ENCODE results near the gene ACSL1. TPM values are rescaled to one million over a fixed set of nuclear protein-coding genes. Genes with fewer than 3 reads are reported as not detected.

Gene ACSL1
- total and polyA plus RNA-seq, 2 experiments from 2014 or later, result 6.2 to 13.1 TPM

GRCh38 chr4:184868623-184869022 lies 42.9 kb upstream of the ACSL1 start:
- H3K4me1 Mint-ChIP-seq, result no peaks in the 10 kb centered on the region; the same call in 2 of the 3 replicates

GRCh38 chr4:184863916-184864315 lies 38.1 kb upstream of the ACSL1 start:
- no peaks in the 10 kb centered on the region for H3K36me3 Mint-ChIP-seq (ENCODE audit: low read depth)
- Histone ChIP-seq H3F3A (replicated peaks; ENCODE audit: low read depth) (no peaks in the 10 kb centered on the region), H3K4me3 (no peak overlapping the region), H3K27ac (ENCODE audit: low read depth) (no peak overlapping the region), H3K27me3 (ENCODE audit: insufficient read depth) (no peaks in the 10 kb centered on the region), H3K79me2 (replicated peaks; ENCODE audit: insufficient read depth) (no peaks in the 10 kb centered on the region), H3K4me2 (no peak overlapping the region), H3K36me3 (ENCODE audit: insufficient read depth) (no peaks in the 10 kb centered on the region), H3K9me2 (ENCODE audit: insufficient read depth) (no peaks in the 10 kb centered on the region), H2AFZ (no peak overlapping the region), H3K4me1 (ENCODE audit: insufficient read depth) (no peaks in the 10 kb centered on the region), H4K20me1 (replicated peaks; ENCODE audit: insufficient read depth) (no peaks in the 10 kb centered on the region)
- no peak overlapping the region for H3K4me3 Mint-ChIP-seq
- H3K27ac Mint-ChIP-seq, result no peak overlapping the region
- no peaks in the 10 kb centered on the region for H3K9me3 Mint-ChIP-seq
- H3K27me3 Mint-ChIP-seq (ENCODE audit: insufficient read depth, low read depth, poor library complexity), result no peaks in the 10 kb centered on the region
- H3K4me1 Mint-ChIP-seq, result peaks cover 4% of the 10 kb centered on the region
- no peak for ATAC-seq
- DNase-seq (ENCODE audit: low spot score), result no peak
- TF ChIP-seq POLR2AphosphoS5 (IDR thresholded peaks at IDR 0.05; ENCODE audit: low read depth) (no peak), STAT1 (IDR thresholded peaks at IDR 0.05; ENCODE audit: unreplicated experiment) (no peak), JUNB (IDR thresholded peaks at IDR 0.05; ENCODE audit: unreplicated experiment) (no peak), NANOG (IDR thresholded peaks at IDR 0.05; ENCODE audit: borderline replicate concordance) (no peak), EZH2phosphoT487 (IDR thresholded peaks at IDR 0.05; ENCODE audit: unreplicated experiment) (no peak), ETS1 (IDR thresholded peaks at IDR 0.05) (no peak), ZNF331 (CRISPR knock-in tag; IDR thresholded peaks at IDR 0.05; ENCODE audit: low read depth) (no peak), CTCF (conservative IDR thresholded peaks at IDR 0.05; ENCODE audit: low read depth in 2 of 2) (no peak)
- TF ChIP-seq, protein P1, sequence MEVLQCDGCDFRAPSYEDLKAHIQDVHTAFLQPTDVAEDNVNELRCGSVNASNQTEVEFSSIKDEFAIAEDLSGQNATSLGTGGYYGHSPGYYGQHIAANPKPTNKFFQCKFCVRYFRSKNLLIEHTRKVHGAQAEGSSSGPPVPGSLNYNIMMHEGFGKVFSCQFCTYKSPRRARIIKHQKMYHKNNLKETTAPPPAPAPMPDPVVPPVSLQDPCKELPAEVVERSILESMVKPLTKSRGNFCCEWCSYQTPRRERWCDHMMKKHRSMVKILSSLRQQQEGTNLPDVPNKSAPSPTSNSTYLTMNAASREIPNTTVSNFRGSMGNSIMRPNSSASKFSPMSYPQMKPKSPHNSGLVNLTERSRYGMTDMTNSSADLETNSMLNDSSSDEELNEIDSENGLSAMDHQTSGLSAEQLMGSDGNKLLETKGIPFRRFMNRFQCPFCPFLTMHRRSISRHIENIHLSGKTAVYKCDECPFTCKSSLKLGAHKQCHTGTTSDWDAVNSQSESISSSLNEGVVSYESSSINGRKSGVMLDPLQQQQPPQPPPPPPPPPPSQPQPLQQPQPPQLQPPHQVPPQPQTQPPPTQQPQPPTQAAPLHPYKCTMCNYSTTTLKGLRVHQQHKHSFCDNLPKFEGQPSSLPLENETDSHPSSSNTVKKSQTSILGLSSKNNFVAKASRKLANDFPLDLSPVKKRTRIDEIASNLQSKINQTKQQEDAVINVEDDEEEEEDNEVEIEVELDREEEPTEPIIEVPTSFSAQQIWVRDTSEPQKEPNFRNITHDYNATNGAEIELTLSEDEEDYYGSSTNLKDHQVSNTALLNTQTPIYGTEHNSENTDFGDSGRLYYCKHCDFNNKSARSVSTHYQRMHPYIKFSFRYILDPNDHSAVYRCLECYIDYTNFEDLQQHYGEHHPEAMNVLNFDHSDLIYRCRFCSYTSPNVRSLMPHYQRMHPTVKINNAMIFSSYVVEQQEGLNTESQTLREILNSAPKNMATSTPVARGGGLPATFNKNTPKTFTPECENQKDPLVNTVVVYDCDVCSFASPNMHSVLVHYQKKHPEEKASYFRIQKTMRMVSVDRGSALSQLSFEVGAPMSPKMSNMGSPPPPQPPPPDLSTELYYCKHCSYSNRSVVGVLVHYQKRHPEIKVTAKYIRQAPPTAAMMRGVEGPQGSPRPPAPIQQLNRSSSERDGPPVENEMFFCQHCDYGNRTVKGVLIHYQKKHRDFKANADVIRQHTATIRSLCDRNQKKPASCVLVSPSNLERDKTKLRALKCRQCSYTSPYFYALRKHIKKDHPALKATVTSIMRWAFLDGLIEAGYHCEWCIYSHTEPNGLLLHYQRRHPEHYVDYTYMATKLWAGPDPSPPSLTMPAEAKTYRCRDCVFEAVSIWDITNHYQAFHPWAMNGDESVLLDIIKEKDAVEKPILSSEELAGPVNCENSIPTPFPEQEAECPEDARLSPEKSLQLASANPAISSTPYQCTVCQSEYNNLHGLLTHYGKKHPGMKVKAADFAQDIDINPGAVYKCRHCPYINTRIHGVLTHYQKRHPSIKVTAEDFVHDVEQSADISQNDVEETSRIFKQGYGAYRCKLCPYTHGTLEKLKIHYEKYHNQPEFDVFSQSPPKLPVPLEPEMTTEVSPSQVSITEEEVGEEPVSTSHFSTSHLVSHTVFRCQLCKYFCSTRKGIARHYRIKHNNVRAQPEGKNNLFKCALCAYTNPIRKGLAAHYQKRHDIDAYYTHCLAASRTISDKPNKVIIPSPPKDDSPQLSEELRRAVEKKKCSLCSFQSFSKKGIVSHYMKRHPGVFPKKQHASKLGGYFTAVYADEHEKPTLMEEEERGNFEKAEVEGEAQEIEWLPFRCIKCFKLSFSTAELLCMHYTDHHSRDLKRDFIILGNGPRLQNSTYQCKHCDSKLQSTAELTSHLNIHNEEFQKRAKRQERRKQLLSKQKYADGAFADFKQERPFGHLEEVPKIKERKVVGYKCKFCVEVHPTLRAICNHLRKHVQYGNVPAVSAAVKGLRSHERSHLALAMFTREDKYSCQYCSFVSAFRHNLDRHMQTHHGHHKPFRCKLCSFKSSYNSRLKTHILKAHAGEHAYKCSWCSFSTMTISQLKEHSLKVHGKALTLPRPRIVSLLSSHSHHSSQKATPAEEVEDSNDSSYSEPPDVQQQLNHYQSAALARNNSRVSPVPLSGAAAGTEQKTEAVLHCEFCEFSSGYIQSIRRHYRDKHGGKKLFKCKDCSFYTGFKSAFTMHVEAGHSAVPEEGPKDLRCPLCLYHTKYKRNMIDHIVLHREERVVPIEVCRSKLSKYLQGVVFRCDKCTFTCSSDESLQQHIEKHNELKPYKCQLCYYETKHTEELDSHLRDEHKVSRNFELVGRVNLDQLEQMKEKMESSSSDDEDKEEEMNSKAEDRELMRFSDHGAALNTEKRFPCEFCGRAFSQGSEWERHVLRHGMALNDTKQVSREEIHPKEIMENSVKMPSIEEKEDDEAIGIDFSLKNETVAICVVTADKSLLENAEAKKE (CRISPR knock-in tag; IDR thresholded peaks at IDR 0.05), result no peak

More at GRCh38 chr4:184868623-184869022, 42.9 kb upstream of the ACSL1 start:
- H3K4me3 ChIP-seq, result no peak overlapping the region
- Mint-ChIP-seq H3K27ac (no peak overlapping the region), H3K27me3 (ENCODE audit: insufficient read depth, low read depth, poor library complexity) (no peaks in the 10 kb centered on the region), H3K9me3 (no peaks in the 10 kb centered on the region), H3K36me3 (ENCODE audit: low read depth) (no peaks in the 10 kb centered on the region), H3K4me3 (no peak overlapping the region)
- H3K4me2 ChIP-seq, result no peak overlapping the region
- no peak overlapping the region for H3K27ac ChIP-seq (ENCODE audit: low read depth)
- H3K4me1 ChIP-seq (ENCODE audit: insufficient read depth), result no peaks in the 10 kb centered on the region
- no peaks in the 10 kb centered on the region for H4K20me1 ChIP-seq (replicated peaks; ENCODE audit: insufficient read depth)
- ATAC-seq (no peak), DNase-seq (ENCODE audit: low spot score) (no peak)
- no peaks in the 10 kb centered on the region for H3K9me2 ChIP-seq (ENCODE audit: insufficient read depth)
- H3K36me3 ChIP-seq (ENCODE audit: insufficient read depth), result no peaks in the 10 kb centered on the region
- no peak overlapping the region for H2AFZ ChIP-seq
- H3K27me3 ChIP-seq (ENCODE audit: insufficient read depth), result no peaks in the 10 kb centered on the region
- H3K79me2 ChIP-seq (replicated peaks; ENCODE audit: insufficient read depth), result no peaks in the 10 kb centered on the region
- no peaks in the 10 kb centered on the region for H3F3A ChIP-seq (replicated peaks; ENCODE audit: low read depth)
- TF ChIP-seq STAT1 (IDR thresholded peaks at IDR 0.05; ENCODE audit: unreplicated experiment) (no peak), ZNF114 (CRISPR knock-in tag; IDR thresholded peaks at IDR 0.05) (no peak), POLR2AphosphoS5 (IDR thresholded peaks at IDR 0.05; ENCODE audit: low read depth) (no peak), CREB1 (CRISPR knock-in tag; IDR thresholded peaks at IDR 0.05; ENCODE audit: low read depth) (no peak)

All from GM23338 (cell line).